ENCODE results near the gene ARMC2. TPM values are rescaled to one million over a fixed set of nuclear protein-coding genes. Genes with fewer than 3 reads are reported as not detected.

The ARMC2 gene
- total and polyA plus RNA-seq, 2 donors from 2014 or later = 1.9 to 12.7 TPM

- TF ChIP-seq CTCF (IDR thresholded peaks at IDR 0.05; ENCODE audit: borderline replicate concordance, extremely low read depth, insufficient read depth) = no peak
- H3K9ac ChIP-seq (ENCODE audit: low read length in 3 of 3) = no peak overlapping the region
- FAIRE-seq = no peak
- H3K27ac ChIP-seq (ENCODE audit: low read depth in 2 of 2, low read length in 2 of 2) = no peak overlapping the region
- H3K9me3 ChIP-seq (ENCODE audit: control insufficient read depth in 2 of 3, insufficient read depth in 1 of 3, low read length in 3 of 3) = no peaks in the 10 kb centered on the region
- no peak overlapping the region for H3K4me3 ChIP-seq (ENCODE audit: low read length in 3 of 3)
- no peaks in the 10 kb centered on the region for H3K36me3 ChIP-seq (ENCODE audit: control insufficient read depth in 2 of 3, insufficient read depth in 3 of 3, low read length in 3 of 3)
- intact Hi-C loops (cut with DNase I) = no loop called here
- H3K27me3 ChIP-seq (ENCODE audit: control insufficient read depth, insufficient read depth, low read length) = no peaks in the 10 kb centered on the region
- no peak for DNase-seq
- peaks cover 0 to 2% (median 0%) of the 10 kb centered on the region in 3 donors for H3K4me1 ChIP-seq (ENCODE audit: control insufficient read depth in 2 of 3, insufficient read depth in 2 of 3, low read depth in 1 of 3, low read length in 3 of 3)
These were observed 72.5 kb downstream of the ARMC2 start for GRCh38 chr6:108920751-108921150.

DNA sequence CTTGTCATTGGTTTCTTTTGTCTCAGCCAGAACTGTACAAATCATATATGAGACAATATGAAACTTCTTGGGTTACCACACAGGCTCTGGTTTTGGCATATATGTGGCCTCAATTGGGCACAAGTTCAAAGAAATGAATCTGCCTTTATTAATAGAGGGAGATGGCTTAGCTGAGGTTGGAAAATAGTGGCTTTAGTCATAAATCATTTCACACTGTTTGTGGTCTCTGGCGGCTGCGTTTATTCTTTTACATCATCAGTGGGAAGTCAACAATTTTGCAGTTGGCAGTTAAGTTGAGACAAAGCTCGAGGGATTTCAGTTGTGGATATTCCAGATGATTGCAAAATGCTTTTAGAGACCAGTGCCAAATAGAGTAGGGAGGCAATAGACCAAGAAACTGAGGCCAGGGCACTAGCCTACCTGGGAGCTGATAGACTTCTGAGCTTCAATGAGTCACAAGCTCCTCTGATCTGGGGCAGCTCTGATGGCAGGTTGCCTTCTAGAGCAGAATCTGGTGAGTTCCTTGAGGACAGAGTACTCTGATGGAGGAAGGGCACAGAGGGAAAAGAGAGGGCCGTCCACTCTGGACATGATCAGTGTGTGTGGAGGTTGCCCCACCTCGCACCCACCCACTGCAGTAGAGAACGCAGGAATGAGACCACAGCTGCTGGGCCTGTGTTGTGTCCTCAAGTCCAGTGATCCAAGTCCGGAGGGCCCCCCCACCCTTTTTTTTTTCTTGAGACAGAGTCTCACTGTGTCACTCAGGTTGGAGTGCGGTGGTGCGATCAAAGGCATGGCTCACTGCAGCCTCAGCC is 73.5 kb downstream of the ARMC2 start:
- no peak overlapping the region for H3K27ac ChIP-seq (ENCODE audit: low read depth in 2 of 2, low read length in 2 of 2)
- H3K9ac ChIP-seq (ENCODE audit: low read length in 3 of 3) = no peak overlapping the region
- peaks cover 0 to 2% (median 0%) of the 10 kb centered on the region in 3 donors for H3K4me1 ChIP-seq (ENCODE audit: control insufficient read depth in 2 of 3, insufficient read depth in 2 of 3, low read depth in 1 of 3, low read length in 3 of 3)
- H3K9me3 ChIP-seq (ENCODE audit: control insufficient read depth in 2 of 3, insufficient read depth in 1 of 3, low read length in 3 of 3) = no peaks in the 10 kb centered on the region
- H3K27me3 ChIP-seq (ENCODE audit: control insufficient read depth, insufficient read depth, low read length) = no peaks in the 10 kb centered on the region
- intact Hi-C loops (cut with DNase I) = no loop called here
- no peak for TF ChIP-seq CTCF (IDR thresholded peaks at IDR 0.05; ENCODE audit: borderline replicate concordance, extremely low read depth, insufficient read depth)
- FAIRE-seq (no peak), DNase-seq (peak in 4 of 5 donors; percentile 20 to 52 (median 40))
- no peaks in the 10 kb centered on the region for H3K36me3 ChIP-seq (ENCODE audit: control insufficient read depth in 2 of 3, insufficient read depth in 3 of 3, low read length in 3 of 3)
- no peak overlapping the region for H3K4me3 ChIP-seq (ENCODE audit: low read length in 3 of 3)

- no peak for FAIRE-seq
- H3K27me3 ChIP-seq (ENCODE audit: control insufficient read depth, insufficient read depth, low read length) = no peaks in the 10 kb centered on the region
- intact Hi-C loops (cut with DNase I) = no loop called here
- H3K27ac ChIP-seq (ENCODE audit: low read depth in 2 of 2, low read length in 2 of 2) = no peak overlapping the region
- DNase-seq = no peak
- no peak overlapping the region for H3K4me3 ChIP-seq (ENCODE audit: low read length in 3 of 3)
- no peak for TF ChIP-seq CTCF (IDR thresholded peaks at IDR 0.05; ENCODE audit: borderline replicate concordance, extremely low read depth, insufficient read depth)
- no peaks in the 10 kb centered on the region for H3K9me3 ChIP-seq (ENCODE audit: control insufficient read depth in 2 of 3, insufficient read depth in 1 of 3, low read length in 3 of 3)
- peaks cover 0 to 2% (median 0%) of the 10 kb centered on the region in 3 donors for H3K4me1 ChIP-seq (ENCODE audit: control insufficient read depth in 2 of 3, insufficient read depth in 2 of 3, low read depth in 1 of 3, low read length in 3 of 3)
- no peaks in the 10 kb centered on the region for H3K36me3 ChIP-seq (ENCODE audit: control insufficient read depth in 2 of 3, insufficient read depth in 3 of 3, low read length in 3 of 3)
- H3K9ac ChIP-seq (ENCODE audit: low read length in 3 of 3) = no peak overlapping the region
These were observed 74.3 kb downstream of the ARMC2 start for GRCh38 chr6:108922499-108922898.

Measured in kidney (tissue), 14 donors.